GOT3 (cell line): ENCODE measurements around the gene TAF1A.
A peak's percentile ranks its signal among the peaks of the same experiment; 100 is the strongest.
"Not testable (repeated sequence)": the region's sequence is repeated elsewhere in the genome, so short reads cannot be mapped to it uniquely, and the experiment has no call there.

Source experiments
- DNase-seq: peaks from one replicate; lab custom pipeline; 2025; ENCODE audit warnings: mixed read lengths; lab: John Stamatoyannopoulos, UW

Gene TAF1A

DNA sequence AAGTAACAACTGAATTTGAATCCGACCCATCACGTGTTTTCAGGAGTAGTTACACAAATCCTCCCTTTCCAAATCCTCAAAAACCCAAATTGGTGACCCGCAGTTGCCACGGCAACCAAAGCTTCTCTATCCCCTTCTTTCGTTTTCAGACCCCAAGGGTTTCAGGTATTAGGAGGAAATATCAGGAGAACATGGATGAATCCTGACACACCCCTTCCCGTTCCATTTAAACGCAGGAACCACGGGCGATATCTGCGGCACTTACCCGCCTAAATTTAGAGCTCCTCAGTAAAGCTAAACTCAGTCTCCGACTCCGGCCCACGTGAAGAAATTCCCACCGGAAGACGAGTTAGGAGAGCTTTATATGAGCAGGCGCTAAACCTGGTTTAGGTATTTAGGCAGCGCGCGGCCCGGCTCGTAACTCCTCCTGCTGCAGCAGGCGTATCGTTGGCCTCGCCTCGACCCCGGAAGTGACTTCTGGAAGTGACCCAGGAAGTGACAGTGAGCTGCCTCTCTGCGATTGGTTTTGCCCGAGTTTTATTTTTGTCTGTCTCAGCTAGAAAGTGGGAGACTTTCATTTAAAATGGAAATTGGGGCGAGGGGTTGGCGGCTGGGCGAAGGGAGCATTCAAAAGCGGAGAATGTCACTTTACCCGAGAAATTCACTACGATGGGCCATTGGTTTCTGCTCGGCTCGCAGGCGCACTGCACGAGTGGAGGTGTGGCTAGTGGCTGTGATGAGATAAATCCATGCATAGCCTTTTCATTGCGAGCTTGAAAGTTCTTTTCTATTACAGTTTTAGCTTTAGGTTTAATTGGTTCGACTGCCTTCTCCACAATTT lies at the start of gene TAF1A:
Gene TAF1A (minus strand): TSS at position 472 of the 841 bp plus-strand sequence.
- DNase-seq, result peak; percentile 37

GRCh38 chr1:222634180-222635013 lies 44.7 kb upstream of the TAF1A start:
- no peak for DNase-seq

DNA sequence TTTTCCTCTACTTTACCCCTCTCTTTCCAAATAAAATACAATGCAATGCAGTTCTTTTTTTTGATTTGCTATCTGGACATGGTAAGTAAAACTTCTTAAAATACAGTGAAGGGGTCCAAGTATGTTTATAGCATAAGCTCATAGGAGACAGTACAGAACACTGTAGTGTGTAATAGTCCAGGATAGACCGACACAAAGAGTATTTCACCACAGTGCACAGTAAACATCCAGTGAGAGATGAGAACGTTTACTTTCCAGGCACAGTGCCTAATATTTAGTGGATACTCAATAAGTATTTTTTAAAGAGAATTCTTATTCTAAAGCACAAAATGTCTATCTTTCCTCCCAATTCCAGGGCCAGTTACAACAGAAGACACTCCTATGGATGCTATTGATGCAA lies 43.0 kb upstream of the TAF1A start:
- DNase-seq, result no peak

DNA sequence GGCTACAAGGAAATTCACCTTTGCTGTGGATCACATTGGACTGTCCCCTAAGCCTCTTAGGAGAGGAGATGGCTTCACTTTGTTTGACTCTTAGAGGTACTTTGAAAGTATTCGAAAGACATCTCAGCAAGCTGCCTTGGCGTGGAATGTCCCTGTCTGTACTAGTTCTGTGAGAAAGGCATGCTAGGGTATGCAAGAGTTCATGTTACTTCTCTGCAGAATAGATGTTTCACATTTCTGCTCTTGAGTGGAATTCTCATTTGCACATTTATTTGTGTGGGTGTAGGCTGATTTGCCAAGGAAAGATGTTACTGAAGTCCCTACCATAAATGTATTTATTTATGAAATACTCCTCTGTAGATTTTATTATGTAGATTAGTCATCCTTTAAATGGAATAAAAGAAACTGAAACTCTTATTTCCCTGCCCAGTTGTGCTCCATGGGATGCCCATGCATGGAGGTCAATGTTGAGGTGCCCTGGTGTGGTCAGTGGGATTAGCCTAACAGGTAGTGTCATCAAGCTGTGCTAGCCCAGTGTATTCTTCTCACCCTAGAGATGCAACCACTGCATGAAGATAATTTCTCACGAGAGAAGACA lies 42.0 kb upstream of the TAF1A start:
- DNase-seq, result no peak

GRCh38 chr1:222629921-222630535 lies 40.3 kb upstream of the TAF1A start:
- no peak for DNase-seq

- peak; percentile 32 for DNase-seq
Observed at GRCh38 chr1:222627232-222627631, 37.5 kb upstream of the TAF1A start.

- DNase-seq, result no peak
Observed at GRCh38 chr1:222624214-222624613, 34.5 kb upstream of the TAF1A start.

GRCh38 chr1:222623458-222623857 lies 33.7 kb upstream of the TAF1A start:
- DNase-seq, result no peak

DNA sequence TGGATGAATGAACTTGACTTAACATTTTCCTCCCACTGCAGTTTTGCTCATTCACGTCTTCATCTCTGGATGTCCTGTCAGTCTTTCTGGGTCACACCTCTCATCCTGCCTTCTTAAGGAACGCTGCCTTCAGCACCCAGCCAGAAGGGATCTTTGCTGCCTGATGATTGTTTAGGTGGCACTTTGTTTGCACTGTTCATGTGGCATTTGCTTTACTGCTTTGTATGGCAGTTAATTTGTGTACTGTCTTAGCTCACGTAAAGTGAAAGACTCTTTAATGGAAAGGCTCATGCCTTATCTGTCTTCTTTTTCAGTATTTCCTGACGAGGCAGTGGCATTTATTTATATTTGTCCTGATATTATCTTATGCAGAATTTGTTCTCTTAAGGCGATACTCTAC lies 33.0 kb upstream of the TAF1A start:
- no peak for DNase-seq

DNA sequence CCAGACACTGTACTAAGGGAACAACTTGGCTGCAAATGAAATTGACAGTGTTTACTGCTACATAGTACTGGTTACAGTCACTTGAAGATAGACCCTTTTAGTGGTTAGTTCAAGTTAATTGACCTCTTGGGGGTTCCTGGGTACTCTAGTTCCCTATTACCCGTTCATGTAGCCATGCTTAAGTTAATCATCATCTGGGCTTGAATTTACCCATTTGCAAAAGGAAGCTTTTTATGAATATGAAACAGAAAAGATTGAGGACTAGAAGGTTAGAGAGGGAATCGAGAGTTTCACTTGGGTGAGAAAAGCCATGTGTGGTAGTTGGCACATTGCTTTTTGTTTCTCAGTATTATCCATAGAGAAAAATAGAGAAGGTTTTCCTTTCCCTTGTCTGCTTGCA lies 30.8 kb upstream of the TAF1A start:
- no peak for DNase-seq

- no peak for DNase-seq
Observed at GRCh38 chr1:222618880-222619596, 29.3 kb upstream of the TAF1A start.

DNA sequence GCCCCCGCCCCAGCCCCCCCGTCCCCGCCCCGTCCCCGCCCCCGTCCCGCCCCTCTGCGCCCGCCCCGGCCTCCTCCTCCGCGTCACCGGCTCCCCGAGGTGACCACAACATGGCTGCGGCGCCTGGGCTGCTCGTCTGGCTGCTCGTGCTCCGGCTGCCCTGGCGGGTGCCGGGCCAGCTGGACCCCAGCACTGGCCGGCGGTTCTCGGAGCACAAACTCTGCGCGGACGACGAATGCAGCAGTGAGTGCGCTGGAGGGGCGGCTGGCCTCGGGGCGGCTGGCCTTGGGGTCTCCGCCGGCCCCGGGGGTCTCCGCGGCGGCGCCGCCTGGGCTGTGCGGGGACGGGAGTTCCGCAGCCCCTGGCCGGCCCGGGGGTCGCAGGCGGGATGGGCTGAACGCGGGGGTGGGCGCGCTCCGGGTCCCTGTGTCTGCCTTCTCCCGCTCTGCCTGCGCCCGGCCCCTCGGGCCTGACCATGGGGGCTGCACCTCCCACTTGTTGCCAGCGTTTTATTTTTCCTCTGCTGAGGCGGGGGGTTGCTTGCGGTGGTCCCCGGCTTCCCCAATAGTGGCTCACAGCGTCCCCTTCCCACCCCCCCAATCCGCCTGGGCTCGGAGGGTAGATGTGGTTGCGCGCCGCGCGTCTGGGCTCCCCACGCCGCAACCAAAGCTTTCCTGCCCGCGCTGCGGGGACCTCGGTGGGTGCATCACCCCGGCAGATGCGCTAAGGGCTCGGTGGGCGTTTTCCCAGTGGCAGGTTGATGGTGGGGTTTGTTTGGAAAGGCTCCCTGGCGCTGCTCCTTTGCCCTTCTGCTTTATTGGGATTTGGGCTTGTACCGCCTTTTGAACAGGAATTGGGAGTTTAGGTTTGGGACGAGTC lies 28.5 kb upstream of the TAF1A start, which contains the start of gene MIA3:
Gene MIA3 (plus strand): TSS at position 97 of the 879 bp plus-strand sequence. CDS start 14 bp downstream, at position 111.
- DNase-seq, result peak; percentile 49

DNA sequence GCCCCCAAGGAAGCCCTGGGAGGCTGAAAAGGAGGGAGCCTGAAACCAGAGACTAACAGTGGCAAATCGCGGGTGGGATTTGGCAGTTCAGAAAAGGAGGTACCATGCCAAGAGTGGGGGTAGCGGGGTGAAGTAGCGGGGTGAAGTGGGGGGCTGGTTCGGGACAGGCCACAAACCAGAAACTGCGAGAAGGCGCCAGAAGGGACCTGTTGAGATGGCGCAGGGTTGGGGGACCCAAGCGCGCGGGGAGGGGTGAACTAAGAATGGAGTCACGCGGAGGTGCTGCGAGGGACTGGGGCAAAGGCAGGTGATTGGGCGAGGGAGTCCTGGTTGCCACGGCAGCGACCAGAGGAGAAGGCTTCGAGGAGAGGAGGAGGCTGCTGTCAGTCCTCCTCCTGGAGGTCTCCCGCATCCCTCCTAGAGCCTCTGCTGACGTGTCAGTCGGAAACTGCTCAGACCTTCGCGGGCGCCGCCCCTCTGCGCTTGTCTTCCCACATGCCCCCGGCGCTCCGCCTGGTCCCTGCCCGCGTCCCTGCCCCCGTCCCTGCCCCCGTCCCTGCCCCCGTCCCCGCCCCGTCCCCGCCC lies 27.7 kb upstream of the TAF1A start:
- peak; percentile 76 for DNase-seq

- DNase-seq, result no peak
Observed at GRCh38 chr1:222616525-222616924, 26.8 kb upstream of the TAF1A start.

DNA sequence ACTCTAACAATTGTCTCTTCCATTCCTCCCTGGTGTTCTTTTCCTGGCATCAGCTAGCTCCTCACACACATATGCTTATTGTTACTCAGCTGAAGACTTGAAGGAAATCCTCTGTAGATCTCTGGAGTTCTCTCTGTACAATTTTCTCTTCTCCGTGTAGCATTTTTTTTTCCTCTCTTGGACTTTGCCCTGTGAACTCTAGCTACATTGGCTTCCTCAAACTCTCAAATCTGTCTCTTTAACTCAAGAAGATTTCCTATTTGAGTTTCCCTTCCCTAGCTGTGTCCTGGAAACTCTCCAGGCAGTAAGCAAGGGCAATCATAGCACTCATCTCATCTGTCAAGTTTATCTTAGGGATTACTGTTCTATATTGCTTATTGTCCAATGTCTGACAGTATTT lies 23.9 kb upstream of the TAF1A start:
- no peak for DNase-seq

DNA sequence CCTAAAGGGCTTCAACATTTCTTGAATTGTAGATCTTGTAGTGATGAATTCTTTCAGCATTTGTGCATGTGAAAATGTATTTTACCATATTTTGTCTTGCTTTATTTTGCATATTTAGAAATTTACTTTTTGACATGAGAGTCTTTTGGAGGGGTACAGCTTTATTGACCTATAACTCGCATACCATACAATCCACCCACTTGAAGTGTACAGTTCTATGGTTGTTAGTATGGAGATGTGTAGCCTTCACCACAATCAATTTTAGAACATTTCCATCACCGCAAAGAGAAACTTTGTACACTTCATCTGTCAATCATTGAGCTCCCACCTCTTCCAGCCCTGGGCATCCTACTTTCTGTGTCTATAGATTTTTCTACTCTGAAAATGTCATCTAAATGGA lies 21.0 kb upstream of the TAF1A start:
- DNase-seq, result no peak

DNA sequence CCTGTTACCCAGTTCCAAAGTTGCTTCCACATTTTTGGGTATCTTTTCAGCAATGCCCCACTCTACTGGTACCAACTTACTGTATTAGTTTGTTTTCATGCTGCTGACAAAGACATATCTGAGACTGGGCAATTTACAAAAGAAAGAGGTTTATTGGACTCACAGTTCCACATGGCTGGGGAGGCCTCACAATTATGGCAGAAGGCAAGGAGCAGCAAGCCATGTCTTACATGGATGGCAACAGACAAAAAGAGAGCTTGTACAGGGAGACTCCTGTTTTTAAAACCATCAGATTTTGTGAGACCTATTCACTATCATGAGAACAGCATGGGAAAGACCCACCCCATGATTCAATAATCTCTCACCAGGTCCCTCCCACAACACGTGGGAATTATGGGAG lies 19.4 kb upstream of the TAF1A start:
- DNase-seq, result not testable (repeated sequence)

DNA sequence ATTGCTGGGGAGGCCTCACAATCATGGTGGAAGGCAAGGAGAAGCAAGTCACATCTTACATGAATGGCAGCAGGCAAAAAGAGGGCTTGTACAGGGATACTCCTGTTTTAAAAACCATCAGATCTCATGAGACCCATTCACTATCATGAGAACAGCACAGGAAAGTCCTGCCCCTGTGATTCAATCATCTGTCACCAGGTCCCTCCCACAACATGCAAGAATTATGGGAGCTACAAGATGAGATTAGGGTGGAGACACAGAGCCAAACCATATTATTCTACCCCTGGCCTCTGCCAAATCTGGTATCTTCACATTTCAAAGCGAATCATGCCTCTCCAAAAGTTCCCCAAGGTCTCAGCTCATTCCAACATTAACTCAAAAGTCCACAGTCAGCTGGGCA lies 17.0 kb upstream of the TAF1A start:
- no peak for DNase-seq

DNA sequence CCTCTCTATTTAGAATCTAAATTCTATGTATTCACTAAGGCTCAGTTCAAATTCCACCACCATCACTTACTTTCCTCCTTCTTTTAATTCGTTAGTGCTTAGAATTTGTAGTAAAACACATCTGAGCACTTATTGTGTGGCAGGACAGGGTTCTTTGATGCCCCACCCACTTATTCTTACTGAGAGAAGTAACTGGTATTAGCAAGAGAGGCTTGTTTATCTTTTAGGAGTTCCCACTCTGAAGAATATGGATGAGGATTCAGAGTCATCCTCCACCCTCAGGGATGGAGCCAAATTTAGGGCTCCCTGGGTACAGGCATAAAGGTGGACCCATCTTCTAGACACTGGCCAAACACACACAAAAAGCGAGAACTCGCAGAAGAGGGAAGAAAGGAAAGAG lies 11.5 kb upstream of the TAF1A start:
- DNase-seq, result no peak

GRCh38 chr1:222600281-222600680 lies 10.5 kb upstream of the TAF1A start:
- DNase-seq, result no peak
